Endothelial cell (in vitro differentiated cells): ENCODE data around the gene PJVK. TPM values are rescaled to one million over a fixed set of nuclear protein-coding genes. Genes with fewer than 3 reads are reported as not detected.

Experiments
- DNase-seq: peaks from one replicate; pipeline ENCODE4 v3.0.0; 2021; ENCODE audit warnings: low spot score
- H3K27ac Mint-ChIP-seq: one replicate; pipeline ENCODE4 v1.8.0; 2021; ENCODE audit warnings: mixed read lengths, inconsistent platforms; ENCODE audit not compliant: unreplicated experiment
- H3K27me3 Mint-ChIP-seq: one replicate; pipeline ENCODE4 v1.8.0; 2021; ENCODE audit warnings: mild to moderate bottlenecking, moderate library complexity, mixed read lengths, inconsistent platforms; ENCODE audit not compliant: unreplicated experiment
- H3K36me3 Mint-ChIP-seq: one replicate; pipeline ENCODE4 v1.8.0; 2021; ENCODE audit warnings: mild to moderate bottlenecking, low read depth, mixed read lengths, inconsistent platforms; ENCODE audit not compliant: unreplicated experiment
- H3K4me1 Mint-ChIP-seq: one replicate; pipeline ENCODE4 v1.8.0; 2021; ENCODE audit warnings: mild to moderate bottlenecking, mixed read lengths, inconsistent platforms; ENCODE audit not compliant: unreplicated experiment
- H3K4me3 Mint-ChIP-seq: one replicate; pipeline ENCODE4 v1.8.0; 2021; ENCODE audit warnings: mild to moderate bottlenecking, mixed read lengths, inconsistent platforms; ENCODE audit not compliant: unreplicated experiment
- H3K9me3 Mint-ChIP-seq: one replicate; pipeline ENCODE4 v1.8.0; 2021; ENCODE audit warnings: mixed read lengths, inconsistent platforms; ENCODE audit not compliant: unreplicated experiment
- total RNA-seq: library from RNA; stranded (reverse); fragmentation: NEBNext Ultra II Directional; extraction: Animal tissue kit (Norgen Biotek cat#: 25700); gene quantifications from one replicate; pipeline ENCODE4 v1.2.1, GENCODE V29; 2021; ENCODE audit not compliant: unreplicated experiment
- TF ChIP-seq, protein P1 (sequence below): fragments of 200-600 bp; sonication (generic); IDR thresholded peaks from one replicate; pipeline ENCODE4 v1.5.0; 2021; ENCODE audit warnings: antibody characterized with exemption; ENCODE audit not compliant: unreplicated experiment

The PJVK gene
- total RNA-seq, 1 donor from 2014 or later = 3.7 TPM

DNA sequence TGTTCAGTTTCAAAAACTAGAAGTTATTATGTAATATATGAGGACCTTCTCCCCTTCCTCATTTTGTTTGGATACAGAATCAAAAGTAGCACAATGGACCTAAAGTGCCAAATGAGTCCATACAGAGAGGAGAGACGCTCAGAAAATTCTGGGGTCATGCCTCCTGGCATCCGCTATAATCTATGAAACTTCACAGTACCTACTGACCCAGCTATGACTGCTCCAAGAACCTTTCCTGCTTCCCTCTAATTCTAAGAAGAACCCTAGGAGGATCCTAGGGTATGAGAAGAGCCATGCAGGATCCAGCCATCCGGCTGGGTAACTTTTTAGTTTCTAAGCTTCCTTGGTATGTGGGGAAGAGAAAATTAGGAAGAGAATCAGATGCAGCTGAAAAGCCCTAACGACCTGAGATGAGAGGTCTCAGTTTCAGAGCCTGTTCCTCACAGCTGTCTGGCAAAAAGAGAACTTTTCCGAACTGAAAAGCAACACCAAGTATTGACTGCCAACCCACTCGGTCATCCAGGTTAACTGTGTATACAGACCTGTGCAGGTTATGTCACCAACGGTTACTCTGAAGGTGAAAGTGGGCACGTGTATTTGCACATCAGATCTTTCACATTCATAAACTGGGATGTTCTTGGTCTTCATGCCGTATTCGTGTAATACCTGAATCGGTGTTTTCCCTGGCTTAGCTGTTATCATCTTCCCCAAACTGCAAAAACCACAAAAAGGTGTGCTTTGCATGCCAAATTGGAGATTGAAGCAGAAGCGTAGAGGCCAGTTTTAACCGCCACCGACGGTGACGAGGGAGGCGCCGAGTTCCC is 1.3 kb upstream of the PJVK start:
- H3K4me3 Mint-ChIP-seq = peak overlapping the region; percentile 88
- DNase-seq = no peak
- H3K27me3 Mint-ChIP-seq = peaks cover 6% of the 10 kb centered on the region
- peaks cover 13% of the 10 kb centered on the region for H3K4me1 Mint-ChIP-seq
- H3K9me3 Mint-ChIP-seq = no peaks in the 10 kb centered on the region
- TF ChIP-seq, protein P1, sequence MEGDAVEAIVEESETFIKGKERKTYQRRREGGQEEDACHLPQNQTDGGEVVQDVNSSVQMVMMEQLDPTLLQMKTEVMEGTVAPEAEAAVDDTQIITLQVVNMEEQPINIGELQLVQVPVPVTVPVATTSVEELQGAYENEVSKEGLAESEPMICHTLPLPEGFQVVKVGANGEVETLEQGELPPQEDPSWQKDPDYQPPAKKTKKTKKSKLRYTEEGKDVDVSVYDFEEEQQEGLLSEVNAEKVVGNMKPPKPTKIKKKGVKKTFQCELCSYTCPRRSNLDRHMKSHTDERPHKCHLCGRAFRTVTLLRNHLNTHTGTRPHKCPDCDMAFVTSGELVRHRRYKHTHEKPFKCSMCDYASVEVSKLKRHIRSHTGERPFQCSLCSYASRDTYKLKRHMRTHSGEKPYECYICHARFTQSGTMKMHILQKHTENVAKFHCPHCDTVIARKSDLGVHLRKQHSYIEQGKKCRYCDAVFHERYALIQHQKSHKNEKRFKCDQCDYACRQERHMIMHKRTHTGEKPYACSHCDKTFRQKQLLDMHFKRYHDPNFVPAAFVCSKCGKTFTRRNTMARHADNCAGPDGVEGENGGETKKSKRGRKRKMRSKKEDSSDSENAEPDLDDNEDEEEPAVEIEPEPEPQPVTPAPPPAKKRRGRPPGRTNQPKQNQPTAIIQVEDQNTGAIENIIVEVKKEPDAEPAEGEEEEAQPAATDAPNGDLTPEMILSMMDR = no peak
- H3K27ac Mint-ChIP-seq = peak overlapping the region; percentile 78
- H3K36me3 Mint-ChIP-seq = peaks cover 8% of the 10 kb centered on the region

DNA sequence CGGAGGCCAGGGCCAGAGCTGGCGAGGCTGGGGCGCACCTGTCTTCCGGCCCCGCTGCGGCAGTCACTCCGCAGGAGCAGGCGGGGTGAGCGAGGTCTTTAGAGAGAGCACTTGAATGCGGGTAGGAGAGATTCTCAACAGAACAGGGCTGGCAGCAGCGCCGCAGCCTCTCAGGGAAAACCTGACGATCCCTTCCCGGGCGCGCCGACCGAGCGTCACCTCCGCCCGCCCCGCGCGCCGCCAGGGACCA is 729 bp upstream of the PJVK start:
- no peaks in the 10 kb centered on the region for H3K9me3 Mint-ChIP-seq
- H3K36me3 Mint-ChIP-seq = peaks cover 8% of the 10 kb centered on the region
- DNase-seq = no peak
- TF ChIP-seq, protein P1 = no peak
- peak overlapping the region; percentile 88 for H3K4me3 Mint-ChIP-seq
- H3K27me3 Mint-ChIP-seq = peaks cover 6% of the 10 kb centered on the region
- H3K27ac Mint-ChIP-seq = no peak overlapping the region
- H3K4me1 Mint-ChIP-seq = peaks cover 13% of the 10 kb centered on the region

DNA sequence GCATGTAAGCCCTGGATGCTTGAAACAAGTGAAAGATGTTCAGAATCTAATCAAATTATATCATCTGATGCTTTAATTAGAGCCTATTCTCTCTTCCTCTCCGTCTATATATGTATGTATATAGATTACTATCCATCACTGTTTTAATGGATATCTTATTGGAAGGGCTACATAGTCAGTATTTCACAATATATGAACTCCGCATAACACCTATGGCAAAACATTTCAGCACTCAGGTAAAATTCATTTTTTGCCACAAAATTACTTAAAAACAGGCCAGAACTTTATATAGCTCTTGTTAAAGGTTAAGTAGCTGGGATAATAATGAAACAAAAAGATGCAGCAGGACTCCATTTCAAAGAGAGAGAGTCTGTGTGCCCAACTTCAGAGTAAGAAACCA is 1.2 kb downstream of the PJVK start:
- peaks cover 13% of the 10 kb centered on the region for H3K4me1 Mint-ChIP-seq
- no peak for DNase-seq
- H3K4me3 Mint-ChIP-seq = no peak overlapping the region
- TF ChIP-seq, protein P1 = no peak
- H3K36me3 Mint-ChIP-seq = peaks cover 8% of the 10 kb centered on the region
- H3K27ac Mint-ChIP-seq = peak overlapping the region; percentile 100
- H3K9me3 Mint-ChIP-seq = no peaks in the 10 kb centered on the region
- H3K27me3 Mint-ChIP-seq = peaks cover 6% of the 10 kb centered on the region

DNA sequence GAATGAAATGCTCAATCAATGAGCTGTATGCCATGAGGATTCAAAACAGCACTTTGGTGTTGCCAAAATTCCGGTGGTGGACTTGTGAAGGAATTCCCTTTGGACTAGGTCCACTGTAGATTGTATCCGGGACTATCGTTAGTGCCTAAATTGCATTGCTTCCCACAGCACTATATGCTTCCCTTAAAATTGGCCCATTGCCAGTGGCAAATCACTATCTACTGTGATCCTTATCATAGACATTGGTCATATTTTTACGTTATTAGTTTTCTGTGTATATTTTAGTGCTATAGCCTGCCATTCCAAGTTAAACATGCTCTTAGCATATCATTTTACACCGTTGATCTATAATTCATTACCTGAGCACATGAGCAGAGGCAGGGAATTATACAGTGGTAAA is 1.7 kb downstream of the PJVK start:
- no peak overlapping the region for H3K27ac Mint-ChIP-seq

DNA sequence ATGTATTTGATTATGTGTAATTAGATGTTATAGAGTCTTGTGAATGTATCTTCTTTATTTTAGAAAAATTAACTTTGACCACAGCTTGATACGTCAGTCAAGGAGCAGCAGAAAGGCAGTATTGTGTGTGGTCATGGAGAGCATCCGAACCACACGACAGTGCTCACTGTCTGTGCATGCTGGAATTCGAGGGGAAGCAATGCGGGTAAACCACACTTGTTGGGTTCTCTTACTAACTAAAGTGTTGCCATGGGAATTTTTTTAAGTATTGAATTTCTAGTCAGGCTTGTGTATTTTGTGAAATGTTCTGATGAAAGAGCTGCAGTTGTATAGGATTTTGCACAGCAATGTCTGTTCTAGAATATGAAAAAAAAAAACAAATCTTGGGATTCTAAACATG is 4.8 kb downstream of the PJVK start:
- Mint-ChIP-seq H3K9me3 (no peaks in the 10 kb centered on the region), H3K4me3 (no peak overlapping the region), H3K4me1 (peaks cover 4% of the 10 kb centered on the region), H3K36me3 (peaks cover 4% of the 10 kb centered on the region), H3K27ac (no peak overlapping the region), H3K27me3 (peaks cover 6% of the 10 kb centered on the region)
- no peak for DNase-seq
- TF ChIP-seq, protein P1 = no peak

More for the DNA sequence above, 1.7 kb downstream of the PJVK start:
- DNase-seq = no peak
- TF ChIP-seq, protein P1 = no peak
- Mint-ChIP-seq H3K4me1 (peaks cover 13% of the 10 kb centered on the region), H3K27me3 (peaks cover 6% of the 10 kb centered on the region), H3K9me3 (no peaks in the 10 kb centered on the region), H3K36me3 (peaks cover 8% of the 10 kb centered on the region), H3K4me3 (no peak overlapping the region)
